ENCODE results near the gene DDX49.

Gene DDX49

GRCh38 chr19:18903156-18904037 is 16.1 kb upstream of the DDX49 start:
- H3K27ac ChIP-seq = no peak overlapping the region
- TF ChIP-seq ZFX (IDR thresholded peaks at IDR 0.05) = no peak
- TF ChIP-seq CTCF (conservative IDR thresholded peaks at IDR 0.05) = no peak

- H3K27ac ChIP-seq = no peak overlapping the region
- TF ChIP-seq CTCF (conservative IDR thresholded peaks at IDR 0.05) = no peak
- no peak for TF ChIP-seq ZFX (IDR thresholded peaks at IDR 0.05)
Observed at GRCh38 chr19:18904334-18905057, 15.0 kb upstream of the DDX49 start.

- TF ChIP-seq CTCF (conservative IDR thresholded peaks at IDR 0.05) (no peak), ZFX (IDR thresholded peaks at IDR 0.05) (no peak)
- no peak overlapping the region for H3K27ac ChIP-seq
Observed at GRCh38 chr19:18905058-18905456, 14.5 kb upstream of the DDX49 start.

- H3K27ac ChIP-seq = no peak overlapping the region
- no peak for TF ChIP-seq ZFX (IDR thresholded peaks at IDR 0.05)
- TF ChIP-seq CTCF (conservative IDR thresholded peaks at IDR 0.05) = no peak
Observed at GRCh38 chr19:18905513-18906236, 13.8 kb upstream of the DDX49 start.

GRCh38 chr19:18906605-18907519 is 12.7 kb upstream of the DDX49 start:
- TF ChIP-seq CTCF (conservative IDR thresholded peaks at IDR 0.05) = no peak
- no peak for TF ChIP-seq ZFX (IDR thresholded peaks at IDR 0.05)
- no peak overlapping the region for H3K27ac ChIP-seq

GRCh38 chr19:18908917-18909619 is 10.4 kb upstream of the DDX49 start:
- TF ChIP-seq ZFX (IDR thresholded peaks at IDR 0.05) (no peak), CTCF (conservative IDR thresholded peaks at IDR 0.05) (no peak)
- no peak overlapping the region for H3K27ac ChIP-seq

All from C4-2B (cell line).